MM.1S (cell line): ENCODE data around the gene TMEM44.
"Not testable (repeated sequence)": the region's sequence is repeated elsewhere in the genome, so short reads cannot be mapped to it uniquely, and the experiment has no call there.

Experiments used
- CTCF ChIP-seq: fragments of 300-600 bp; sonication (generic); IDR thresholded peaks from 2 replicates; pipeline ENCODE4 v1.5.1; 2016; ENCODE audit warnings: antibody characterized with exemption, low read length, mixed read lengths
- EZH2phosphoT487 ChIP-seq: fragments of 300-600 bp; sonication (generic); IDR thresholded peaks from 2 replicates; pipeline ENCODE4 v1.6.1; 2018; ENCODE audit warnings: antibody characterized with exemption, low read length

DNA sequence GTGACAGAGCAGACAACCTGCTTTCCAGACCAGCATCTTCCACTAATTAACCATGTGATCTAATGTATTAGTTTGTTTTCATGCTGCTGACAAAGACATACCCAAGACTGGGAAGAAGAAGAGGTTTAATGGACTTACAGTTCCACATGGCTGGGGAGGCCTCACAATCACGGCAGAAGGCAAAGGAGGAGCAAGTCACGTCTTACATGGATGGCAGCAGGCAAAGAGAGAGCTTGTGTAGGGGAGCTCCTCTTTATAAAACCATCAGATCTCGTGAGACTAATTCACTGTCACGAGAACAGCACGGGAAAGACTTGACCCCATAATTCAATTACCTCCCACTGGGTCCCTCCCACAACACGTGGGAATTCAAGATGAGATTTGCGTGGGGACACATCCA is 27.9 kb downstream of the TMEM44 start:
- not testable (repeated sequence) for TF ChIP-seq EZH2phosphoT487, CTCF
